SH-SY5Y (cell line): ENCODE data around the gene CCDC190.

Experiments used
- GATA2 ChIP-seq: IDR thresholded peaks from 2 replicates; pipeline ENCODE4 v1.6.1; 2011; ENCODE audit warnings: mild to moderate bottlenecking, low read depth, low read length
- GATA3 ChIP-seq: IDR thresholded peaks from 2 replicates; pipeline ENCODE4 v1.6.1; 2011; ENCODE audit warnings: low read depth, mild to moderate bottlenecking, low read length, moderate library complexity

DNA sequence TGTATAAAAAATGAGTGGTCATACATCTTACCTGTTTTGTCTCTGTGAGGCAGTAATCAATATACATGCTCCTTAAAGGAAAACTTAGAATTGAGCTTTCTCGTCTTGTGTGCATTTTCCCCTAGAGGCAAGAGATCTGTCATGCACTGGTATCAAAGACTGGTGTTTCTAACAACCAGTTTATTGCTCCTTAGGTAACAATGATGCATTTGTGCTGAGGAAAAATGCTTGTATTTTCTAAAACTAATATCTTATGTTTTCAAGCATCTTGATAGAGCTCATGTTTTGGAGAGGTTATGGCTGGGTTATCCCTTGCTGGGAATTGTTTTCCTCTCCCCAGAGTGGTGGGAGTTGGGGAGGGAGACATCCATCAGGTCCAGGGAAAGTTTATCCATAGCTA is 23.9 kb upstream of the CCDC190 start:
- TF ChIP-seq GATA2 (no peak), GATA3 (no peak)
